HepG2 (cell line): ENCODE measurements around the gene PLXNB2. TPM values are rescaled to one million over a fixed set of nuclear protein-coding genes. Genes with fewer than 3 reads are reported as not detected.

Experiments used
- AHR ChIP-seq: IDR thresholded peaks from 2 replicates; pipeline ENCODE4 v1.6.1; 2018; ENCODE audit warnings: missing genetic modification reagents, missing compliant biosample characterization
- ARNTL ChIP-seq: sonication (generic); formaldehyde crosslinking; IDR thresholded peaks from 2 replicates; pipeline ENCODE4 v1.4.0; 2020; ENCODE audit warnings: mild to moderate bottlenecking, missing genetic modification reagents
- CCDC6 ChIP-seq: sonication (generic); formaldehyde crosslinking; IDR thresholded peaks from 2 replicates; pipeline ENCODE4 v1.8.1; 2022; ENCODE audit warnings: mild to moderate bottlenecking, missing genetic modification reagents, moderate library complexity
- CENPT ChIP-seq: sonication (generic); formaldehyde crosslinking; IDR thresholded peaks from 2 replicates; pipeline ENCODE4 v1.8.0; 2022; ENCODE audit warnings: low read depth, mild to moderate bottlenecking, moderate library complexity, missing genetic modification reagents
- DPF2 ChIP-seq: sonication (generic); formaldehyde crosslinking; IDR thresholded peaks from 2 replicates; pipeline ENCODE4 v1.4.0; 2020; ENCODE audit warnings: mild to moderate bottlenecking, low read depth, missing genetic modification reagents, borderline replicate concordance
- EED ChIP-seq: sonication (generic); formaldehyde crosslinking; IDR thresholded peaks from 2 replicates; pipeline ENCODE4 v1.5.0; 2020; ENCODE audit warnings: mild to moderate bottlenecking, missing genetic modification reagents
- KLF12 ChIP-seq: sonication (generic); formaldehyde crosslinking; IDR thresholded peaks from 2 replicates; pipeline ENCODE4 v1.4.0; 2020; ENCODE audit warnings: missing genetic modification reagents, borderline replicate concordance
- MIXL1 ChIP-seq: IDR thresholded peaks from 2 replicates; pipeline ENCODE4 v1.6.1; 2016
- NFYC ChIP-seq: IDR thresholded peaks from 2 replicates; pipeline ENCODE4 v1.6.1; 2016; ENCODE audit warnings: missing genetic modification reagents, missing compliant biosample characterization
- PHF8 ChIP-seq: sonication (generic); formaldehyde crosslinking; IDR thresholded peaks from 2 replicates; pipeline ENCODE4 v1.5.0; 2020; ENCODE audit warnings: missing genetic modification reagents
- XBP1 ChIP-seq: sonication (generic); formaldehyde crosslinking; IDR thresholded peaks from 2 replicates; pipeline ENCODE4 v1.5.0; 2020; ENCODE audit warnings: missing genetic modification reagents
- ZEB1 ChIP-seq: IDR thresholded peaks from 2 replicates; pipeline ENCODE4 v1.6.1; 2012; ENCODE audit warnings: mild to moderate bottlenecking, low read depth, inconsistent platforms; ENCODE audit not compliant: insufficient replicate concordance
- ZFAT ChIP-seq: sonication (generic); formaldehyde crosslinking; conservative IDR thresholded peaks from 2 replicates; pipeline ENCODE4 v1.8.1; 2023; ENCODE audit warnings: missing genetic modification reagents, inconsistent platforms
- ZNF326 ChIP-seq: sonication (generic); formaldehyde crosslinking; IDR thresholded peaks from 2 replicates; pipeline ENCODE4 v1.4.0; 2020; ENCODE audit warnings: missing genetic modification reagents, borderline replicate concordance
- ZNF335 ChIP-seq: sonication (generic); formaldehyde crosslinking; IDR thresholded peaks from 2 replicates; pipeline ENCODE4 v1.4.0; 2020; ENCODE audit warnings: missing genetic modification reagents
- ZNF432 ChIP-seq: sonication (generic); formaldehyde crosslinking; IDR thresholded peaks from 2 replicates; pipeline ENCODE4 v1.5.0; 2020; ENCODE audit warnings: missing genetic modification reagents, mild to moderate bottlenecking, borderline replicate concordance
- ZNF678 ChIP-seq: sonication (generic); formaldehyde crosslinking; IDR thresholded peaks from 2 replicates; pipeline ENCODE4 v1.4.0; 2020; ENCODE audit warnings: mild to moderate bottlenecking, missing genetic modification reagents
- ZNF782 ChIP-seq: sonication (generic); formaldehyde crosslinking; IDR thresholded peaks from 2 replicates; pipeline ENCODE4 v1.4.0; 2020; ENCODE audit warnings: missing genetic modification reagents, mild to moderate bottlenecking, borderline replicate concordance
- ZNF788 ChIP-seq: sonication (generic); formaldehyde crosslinking; IDR thresholded peaks from 2 replicates; pipeline ENCODE4 v1.5.0; 2020; ENCODE audit warnings: mild to moderate bottlenecking, missing genetic modification reagents, borderline replicate concordance
- ZSCAN21 ChIP-seq: sonication (generic); formaldehyde crosslinking; IDR thresholded peaks from 2 replicates; pipeline ENCODE4 v1.8.0; 2022; ENCODE audit warnings: mild to moderate bottlenecking, missing genetic modification reagents, moderate library complexity, borderline replicate concordance
- ZSCAN29 ChIP-seq: sonication (generic); formaldehyde crosslinking; conservative IDR thresholded peaks from 2 replicates; pipeline ENCODE4 v1.4.0; 2020; ENCODE audit warnings: mild to moderate bottlenecking, missing genetic modification reagents
- polyA plus RNA-seq, 8 experiments: library from polyadenylated mRNA; depleted of rRNA in 3 of 8; stranded (reverse) in 7 of 8; unstranded in 1 of 8; fragments of >200 nt; fragmentation: Illumina TruSeq in 4 of 8; extraction: Trizol in 4 of 8; gene quantifications; 2 replicates each; pipeline versions ENCODE4 v1.2.1 to v1.2.3, GENCODE V29; 2011 to 2016; ENCODE audit warnings: low read depth in 4 of 8, missing spikeins in 1 of 8, mixed read lengths in 1 of 8; ENCODE audit not compliant: insufficient read depth in 1 of 8
- total RNA-seq, 5 experiments: library from RNA; depleted of rRNA; stranded (reverse); fragments of >200 nt; fragmentation: Illumina TruSeq; extraction: Trizol; gene quantifications; 2 replicates each; pipeline ENCODE4 v1.2.3, GENCODE V29; 2016; ENCODE audit warnings: low read depth in 1 of 5
- TF ChIP-seq, protein P1 (sequence below): sonication (generic); formaldehyde crosslinking; IDR thresholded peaks from 2 replicates; pipeline ENCODE4 v1.5.0; 2020; ENCODE audit warnings: missing genetic modification reagents
- TF ChIP-seq, protein P2 (sequence below): sonication (generic); formaldehyde crosslinking; IDR thresholded peaks from 2 replicates; pipeline ENCODE4 v1.4.0; 2020; ENCODE audit warnings: mild to moderate bottlenecking, missing genetic modification reagents
- TF ChIP-seq, protein P3 (sequence below): sonication (generic); formaldehyde crosslinking; IDR thresholded peaks from 2 replicates; pipeline ENCODE4 v1.4.0; 2020; ENCODE audit warnings: missing genetic modification reagents, borderline replicate concordance

The PLXNB2 gene
- total and polyA plus RNA-seq, 2 of the 13 experiments (the other 11 are each of a cell fraction or from before 2014, with no cell fraction given) = 32.6 to 68.9 TPM

DNA sequence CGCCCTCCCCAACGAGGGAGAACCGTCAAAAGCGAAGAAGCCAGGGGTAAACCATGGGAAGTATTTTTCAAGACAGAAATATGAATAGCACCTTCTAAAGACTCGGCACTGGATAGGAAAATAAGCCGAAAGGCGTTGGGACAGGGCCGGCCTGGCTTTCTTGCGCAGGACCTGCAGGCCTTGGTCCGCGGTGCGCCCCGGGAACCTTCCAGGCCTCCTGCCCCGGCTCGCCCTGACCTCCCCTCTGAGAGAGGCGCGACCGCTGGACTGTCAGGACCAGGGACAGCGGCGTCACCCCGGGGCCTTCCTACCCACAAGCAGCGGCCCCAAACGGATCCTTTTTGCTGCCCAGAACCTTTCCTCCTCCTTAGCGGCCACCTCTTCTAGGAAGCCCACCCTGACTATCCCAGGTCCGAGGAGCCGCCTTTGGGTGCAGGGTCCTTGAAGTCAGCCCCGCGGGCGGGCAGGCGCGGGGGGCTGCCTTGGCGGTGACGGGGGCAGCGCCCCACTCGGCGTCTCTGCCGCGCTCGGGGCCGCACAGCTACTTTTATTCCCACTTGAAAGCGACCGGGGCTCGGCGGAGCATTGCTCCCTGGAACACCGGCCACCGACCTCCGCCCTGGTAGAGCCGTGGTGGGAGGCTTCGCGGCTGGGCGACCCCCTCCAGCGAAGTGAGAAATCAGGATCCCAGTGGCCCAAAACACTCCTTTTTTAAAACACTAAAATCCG is 36.6 kb downstream of the PLXNB2 start (continued):
- TF ChIP-seq ZNF788 (CRISPR knock-in tag) (no peak), NFYC (CRISPR knock-in tag) (0 out of 2 replicates have a peak, but pooled peaks have one; percentile 26), ZNF432 (no peak), ARNTL (CRISPR knock-in tag) (no peak), ZNF678 (CRISPR knock-in tag) (no peak), ZNF335 (CRISPR knock-in tag) (peak; percentile 76; the same call in 1 of the 2 replicates), MIXL1 (CRISPR knock-in tag) (peak; percentile 24; the same call in 1 of the 2 replicates), AHR (CRISPR knock-in tag) (peak; percentile 96; the same call in 1 of the 2 replicates), ZSCAN21 (CRISPR knock-in tag) (peak; percentile 76), ZFAT (no peak), XBP1 (CRISPR knock-in tag) (no peak), PHF8 (no peak), ZSCAN29 (CRISPR knock-in tag) (0 out of 2 replicates have a peak, but pooled peaks have one; percentile 27), CCDC6 (peak; percentile 30; the same call in 1 of the 2 replicates), KLF12 (CRISPR knock-in tag) (peak; percentile 67; the same call in 1 of the 2 replicates), ZNF326 (CRISPR knock-in tag) (no peak), EED (CRISPR knock-in tag) (peak; percentile 40; the same call in 1 of the 2 replicates), ZEB1 (no peak), CENPT (CRISPR knock-in tag) (no peak), ZNF782 (CRISPR knock-in tag) (peak; percentile 79), DPF2 (CRISPR knock-in tag) (no peak)
- TF ChIP-seq, protein P1, sequence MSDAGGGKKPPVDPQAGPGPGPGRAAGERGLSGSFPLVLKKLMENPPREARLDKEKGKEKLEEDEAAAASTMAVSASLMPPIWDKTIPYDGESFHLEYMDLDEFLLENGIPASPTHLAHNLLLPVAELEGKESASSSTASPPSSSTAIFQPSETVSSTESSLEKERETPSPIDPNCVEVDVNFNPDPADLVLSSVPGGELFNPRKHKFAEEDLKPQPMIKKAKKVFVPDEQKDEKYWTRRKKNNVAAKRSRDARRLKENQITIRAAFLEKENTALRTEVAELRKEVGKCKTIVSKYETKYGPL (CRISPR knock-in tag) = peak; percentile 74; the same call in 1 of the 2 replicates
- TF ChIP-seq, protein P2, sequence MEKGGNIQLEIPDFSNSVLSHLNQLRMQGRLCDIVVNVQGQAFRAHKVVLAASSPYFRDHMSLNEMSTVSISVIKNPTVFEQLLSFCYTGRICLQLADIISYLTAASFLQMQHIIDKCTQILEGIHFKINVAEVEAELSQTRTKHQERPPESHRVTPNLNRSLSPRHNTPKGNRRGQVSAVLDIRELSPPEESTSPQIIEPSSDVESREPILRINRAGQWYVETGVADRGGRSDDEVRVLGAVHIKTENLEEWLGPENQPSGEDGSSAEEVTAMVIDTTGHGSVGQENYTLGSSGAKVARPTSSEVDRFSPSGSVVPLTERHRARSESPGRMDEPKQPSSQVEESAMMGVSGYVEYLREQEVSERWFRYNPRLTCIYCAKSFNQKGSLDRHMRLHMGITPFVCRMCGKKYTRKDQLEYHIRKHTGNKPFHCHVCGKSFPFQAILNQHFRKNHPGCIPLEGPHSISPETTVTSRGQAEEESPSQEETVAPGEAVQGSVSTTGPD (CRISPR knock-in tag) = no peak
- TF ChIP-seq, protein P3, sequence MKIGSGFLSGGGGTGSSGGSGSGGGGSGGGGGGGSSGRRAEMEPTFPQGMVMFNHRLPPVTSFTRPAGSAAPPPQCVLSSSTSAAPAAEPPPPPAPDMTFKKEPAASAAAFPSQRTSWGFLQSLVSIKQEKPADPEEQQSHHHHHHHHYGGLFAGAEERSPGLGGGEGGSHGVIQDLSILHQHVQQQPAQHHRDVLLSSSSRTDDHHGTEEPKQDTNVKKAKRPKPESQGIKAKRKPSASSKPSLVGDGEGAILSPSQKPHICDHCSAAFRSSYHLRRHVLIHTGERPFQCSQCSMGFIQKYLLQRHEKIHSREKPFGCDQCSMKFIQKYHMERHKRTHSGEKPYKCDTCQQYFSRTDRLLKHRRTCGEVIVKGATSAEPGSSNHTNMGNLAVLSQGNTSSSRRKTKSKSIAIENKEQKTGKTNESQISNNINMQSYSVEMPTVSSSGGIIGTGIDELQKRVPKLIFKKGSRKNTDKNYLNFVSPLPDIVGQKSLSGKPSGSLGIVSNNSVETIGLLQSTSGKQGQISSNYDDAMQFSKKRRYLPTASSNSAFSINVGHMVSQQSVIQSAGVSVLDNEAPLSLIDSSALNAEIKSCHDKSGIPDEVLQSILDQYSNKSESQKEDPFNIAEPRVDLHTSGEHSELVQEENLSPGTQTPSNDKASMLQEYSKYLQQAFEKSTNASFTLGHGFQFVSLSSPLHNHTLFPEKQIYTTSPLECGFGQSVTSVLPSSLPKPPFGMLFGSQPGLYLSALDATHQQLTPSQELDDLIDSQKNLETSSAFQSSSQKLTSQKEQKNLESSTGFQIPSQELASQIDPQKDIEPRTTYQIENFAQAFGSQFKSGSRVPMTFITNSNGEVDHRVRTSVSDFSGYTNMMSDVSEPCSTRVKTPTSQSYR (CRISPR knock-in tag) = peak; percentile 53; the same call in 1 of the 2 replicates
